Measurements from ENCODE around the gene CGN. TPM values are rescaled to one million over a fixed set of nuclear protein-coding genes. Genes with fewer than 3 reads are reported as not detected.
A peak's percentile ranks its signal among the peaks of the same experiment; 100 is the strongest.

CGN gene
- total RNA-seq, 4 donors from 2014 or later, result 37.9 to 62.4 (median 41.7) TPM

DNA sequence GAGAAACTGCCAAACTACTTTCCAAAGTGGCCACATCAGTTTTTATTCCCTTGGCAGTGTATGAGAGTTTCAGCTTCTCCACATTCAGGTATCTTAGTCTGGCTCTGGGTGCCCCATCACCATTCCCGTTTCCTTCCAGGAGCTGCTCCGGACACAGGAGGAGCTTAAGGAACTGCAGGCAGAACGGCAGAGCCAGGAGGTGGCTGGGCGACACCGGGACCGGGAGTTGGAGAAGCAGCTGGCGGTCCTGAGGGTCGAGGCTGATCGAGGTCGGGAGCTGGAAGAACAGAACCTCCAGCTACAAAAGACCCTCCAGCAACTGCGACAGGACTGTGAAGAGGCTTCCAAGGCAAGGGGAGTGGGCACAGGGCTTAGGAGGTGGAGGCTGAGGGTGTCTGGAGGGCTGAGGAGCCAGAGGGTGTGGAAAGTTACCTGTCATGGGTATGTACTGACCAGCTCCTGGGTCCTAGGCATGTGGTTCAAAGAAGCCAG lies 18.1 kb downstream of the CGN start:
- H3K4me3 ChIP-seq, result no peak overlapping the region
- no peak overlapping the region for H3K27ac ChIP-seq
- no peaks in the 10 kb centered on the region for H3K27me3 ChIP-seq
- H3K4me1 ChIP-seq, result no peaks in the 10 kb centered on the region
- H3K36me3 ChIP-seq, result peaks cover 3% of the 10 kb centered on the region
- 89% methylated on average over 11 of the region's 11 CpGs for WGBS
- peak in 1 of 2 donors; percentile 44 for DNase-seq (ENCODE audit: low spot score in 2 of 2)
- TF ChIP-seq POLR2AphosphoS5 (IDR thresholded peaks at IDR 0.05) (no peak), EP300 (IDR thresholded peaks at IDR 0.05) (no peak), POLR2A (IDR thresholded peaks at IDR 0.05) (no peak)
- TF ChIP-seq, protein P1, sequence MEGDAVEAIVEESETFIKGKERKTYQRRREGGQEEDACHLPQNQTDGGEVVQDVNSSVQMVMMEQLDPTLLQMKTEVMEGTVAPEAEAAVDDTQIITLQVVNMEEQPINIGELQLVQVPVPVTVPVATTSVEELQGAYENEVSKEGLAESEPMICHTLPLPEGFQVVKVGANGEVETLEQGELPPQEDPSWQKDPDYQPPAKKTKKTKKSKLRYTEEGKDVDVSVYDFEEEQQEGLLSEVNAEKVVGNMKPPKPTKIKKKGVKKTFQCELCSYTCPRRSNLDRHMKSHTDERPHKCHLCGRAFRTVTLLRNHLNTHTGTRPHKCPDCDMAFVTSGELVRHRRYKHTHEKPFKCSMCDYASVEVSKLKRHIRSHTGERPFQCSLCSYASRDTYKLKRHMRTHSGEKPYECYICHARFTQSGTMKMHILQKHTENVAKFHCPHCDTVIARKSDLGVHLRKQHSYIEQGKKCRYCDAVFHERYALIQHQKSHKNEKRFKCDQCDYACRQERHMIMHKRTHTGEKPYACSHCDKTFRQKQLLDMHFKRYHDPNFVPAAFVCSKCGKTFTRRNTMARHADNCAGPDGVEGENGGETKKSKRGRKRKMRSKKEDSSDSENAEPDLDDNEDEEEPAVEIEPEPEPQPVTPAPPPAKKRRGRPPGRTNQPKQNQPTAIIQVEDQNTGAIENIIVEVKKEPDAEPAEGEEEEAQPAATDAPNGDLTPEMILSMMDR (IDR thresholded peaks at IDR 0.05), result no peak
- no peaks in the 10 kb centered on the region for H3K9me3 ChIP-seq

DNA sequence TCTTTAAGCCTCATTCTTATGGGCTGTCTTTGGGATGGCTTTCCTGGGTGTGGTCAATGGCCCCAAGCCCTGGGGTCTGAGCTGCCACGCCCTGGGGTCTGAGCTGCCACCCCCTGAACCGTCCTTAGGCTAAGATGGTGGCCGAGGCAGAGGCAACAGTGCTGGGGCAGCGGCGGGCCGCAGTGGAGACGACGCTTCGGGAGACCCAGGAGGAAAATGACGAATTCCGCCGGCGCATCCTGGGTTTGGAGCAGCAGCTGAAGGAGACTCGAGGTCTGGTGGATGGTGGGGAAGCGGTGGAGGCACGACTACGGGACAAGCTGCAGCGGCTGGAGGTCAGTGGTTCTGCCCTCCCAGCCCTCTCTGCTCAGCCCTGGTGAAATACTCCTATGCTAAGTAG lies 18.6 kb downstream of the CGN start:
- DNase-seq (ENCODE audit: low spot score in 2 of 2), result no peak
- TF ChIP-seq, protein P1 (IDR thresholded peaks at IDR 0.05), result no peak
- TF ChIP-seq POLR2AphosphoS5 (IDR thresholded peaks at IDR 0.05) (no peak), EP300 (IDR thresholded peaks at IDR 0.05) (no peak), POLR2A (IDR thresholded peaks at IDR 0.05) (no peak)
- no peaks in the 10 kb centered on the region for H3K36me3 ChIP-seq
- H3K4me1 ChIP-seq, result no peaks in the 10 kb centered on the region
- no peak overlapping the region for H3K4me3 ChIP-seq
- H3K27me3 ChIP-seq, result no peaks in the 10 kb centered on the region
- no peak overlapping the region for H3K27ac ChIP-seq
- H3K9me3 ChIP-seq, result no peaks in the 10 kb centered on the region
- WGBS, result 93% methylated on average over 17 of the region's 18 CpGs

DNA sequence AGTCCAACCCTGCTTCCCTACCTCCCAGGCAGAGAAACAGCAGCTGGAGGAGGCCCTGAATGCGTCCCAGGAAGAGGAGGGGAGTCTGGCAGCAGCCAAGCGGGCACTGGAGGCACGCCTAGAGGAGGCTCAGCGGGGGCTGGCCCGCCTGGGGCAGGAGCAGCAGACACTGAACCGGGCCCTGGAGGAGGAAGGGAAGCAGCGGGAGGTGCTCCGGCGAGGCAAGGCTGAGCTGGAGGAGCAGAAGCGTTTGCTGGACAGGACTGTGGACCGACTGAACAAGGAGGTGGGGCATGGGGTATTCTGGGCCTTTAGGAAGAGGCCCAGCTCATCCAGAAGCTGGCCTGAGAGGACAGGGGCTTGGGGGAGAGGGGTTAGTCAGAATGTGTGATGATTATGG lies 19.3 kb downstream of the CGN start:
- no peak for DNase-seq (ENCODE audit: low spot score in 2 of 2)
- no peaks in the 10 kb centered on the region for H3K4me1 ChIP-seq
- no peaks in the 10 kb centered on the region for H3K27me3 ChIP-seq
- H3K27ac ChIP-seq, result no peak overlapping the region
- H3K4me3 ChIP-seq, result no peak overlapping the region
- WGBS, result 76% methylated on average over 11 of the region's 11 CpGs
- H3K36me3 ChIP-seq, result no peaks in the 10 kb centered on the region
- no peak for TF ChIP-seq POLR2AphosphoS5 (IDR thresholded peaks at IDR 0.05)
- TF ChIP-seq, protein P1 (IDR thresholded peaks at IDR 0.05), result no peak
- no peak for TF ChIP-seq POLR2A (IDR thresholded peaks at IDR 0.05)
- TF ChIP-seq EP300 (IDR thresholded peaks at IDR 0.05), result no peak
- no peaks in the 10 kb centered on the region for H3K9me3 ChIP-seq

DNA sequence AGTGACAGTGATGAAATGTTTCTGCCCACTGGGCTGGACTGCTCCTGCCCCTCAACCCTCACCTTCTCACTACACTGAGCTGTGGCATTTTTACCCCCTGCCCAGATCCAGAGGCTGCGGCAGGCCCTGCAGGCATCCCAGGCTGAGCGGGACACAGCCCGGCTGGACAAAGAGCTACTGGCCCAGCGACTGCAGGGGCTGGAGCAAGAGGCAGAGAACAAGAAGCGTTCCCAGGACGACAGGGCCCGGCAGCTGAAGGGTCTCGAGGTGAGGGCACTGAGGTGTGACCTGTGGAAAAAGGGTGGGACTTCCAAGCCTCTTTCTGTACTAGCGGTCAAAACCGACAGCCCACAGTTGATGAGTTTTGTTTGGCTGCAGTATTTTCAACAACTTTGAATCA lies 22.7 kb downstream of the CGN start:
- Histone ChIP-seq H3K27me3 (no peaks in the 10 kb centered on the region), H3K4me1 (no peaks in the 10 kb centered on the region), H3K4me3 (no peak overlapping the region), H3K36me3 (no peaks in the 10 kb centered on the region), H3K27ac (no peak overlapping the region), H3K9me3 (no peaks in the 10 kb centered on the region)
- TF ChIP-seq POLR2AphosphoS5 (IDR thresholded peaks at IDR 0.05) (no peak), POLR2A (IDR thresholded peaks at IDR 0.05) (no peak), EP300 (IDR thresholded peaks at IDR 0.05) (no peak)
- TF ChIP-seq, protein P1 (IDR thresholded peaks at IDR 0.05), result no peak
- DNase-seq (ENCODE audit: low spot score in 2 of 2), result peak in 1 of 2 donors; percentile 56
- WGBS, result 91% methylated on average over 10 of the region's 10 CpGs

DNA sequence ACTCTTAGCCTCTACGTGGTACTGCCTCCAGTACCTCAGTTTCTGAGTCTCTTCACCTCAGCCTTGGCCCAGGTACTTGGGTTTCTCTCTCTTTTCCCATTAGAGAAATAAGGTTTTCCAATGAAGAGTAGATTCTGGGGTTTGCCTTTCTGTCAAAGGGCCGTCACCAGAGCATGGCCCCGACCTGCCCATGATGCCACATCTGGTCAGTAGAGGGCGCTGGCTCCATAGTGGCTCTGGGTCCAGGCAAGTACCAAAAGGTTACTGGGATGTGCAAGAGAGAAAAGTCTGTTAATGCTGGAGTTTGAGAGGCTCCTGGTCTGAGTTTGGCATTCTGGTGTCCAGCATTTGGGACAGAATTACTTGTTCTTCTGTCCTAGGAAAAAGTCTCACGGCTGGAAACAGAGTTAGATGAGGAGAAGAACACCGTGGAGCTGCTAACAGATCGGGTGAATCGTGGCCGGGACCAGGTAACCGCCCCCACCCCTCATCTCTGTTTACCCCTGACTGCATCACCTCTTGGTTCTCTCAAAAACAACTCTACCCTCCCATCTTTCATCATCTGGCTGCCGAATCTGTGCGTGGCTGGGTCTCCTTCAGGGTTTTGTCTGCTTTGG lies 23.6 kb downstream of the CGN start:
- H3K36me3 ChIP-seq, result no peaks in the 10 kb centered on the region
- TF ChIP-seq, protein P1 (IDR thresholded peaks at IDR 0.05), result peak; percentile 60 to 87
- TF ChIP-seq EP300 (IDR thresholded peaks at IDR 0.05), result no peak
- H3K4me1 ChIP-seq, result peaks cover 9% of the 10 kb centered on the region
- peak; percentile 83 to 88 for DNase-seq (ENCODE audit: low spot score in 2 of 2)
- 47% methylated on average over 12 of the region's 12 CpGs for WGBS
- H3K27ac ChIP-seq, result no peak overlapping the region
- H3K27me3 ChIP-seq, result no peaks in the 10 kb centered on the region
- no peak overlapping the region for H3K4me3 ChIP-seq
- H3K9me3 ChIP-seq, result no peaks in the 10 kb centered on the region

Measured in suprapubic skin (tissue), 4 donors.